PFSK-1 (cell line): ENCODE results near the gene FAM170A.

Source experiments
- FOXP2 ChIP-seq: optimal IDR thresholded peaks from 2 replicates; pipeline ENCODE3; 2011; ENCODE audit warnings: borderline replicate concordance, control low read depth, inconsistent platforms; ENCODE audit not compliant: insufficient read depth; ENCODE audit errors: extremely low read length, extremely low read depth
- POLR2AphosphoS5 ChIP-seq: IDR thresholded peaks from 2 replicates; pipeline ENCODE4 v1.6.1; 2012; ENCODE audit warnings: low read depth, mild to moderate bottlenecking, control low read depth, low read length, moderate library complexity
- REST ChIP-seq, 2 experiments: IDR thresholded peaks; 2 replicates each; pipeline versions ENCODE4 v1.6.1 to v1.8.0; 2011 to 2012; ENCODE audit warnings: low read depth in 2 of 2, low read length in 2 of 2, control low read depth in 1 of 2, inconsistent platforms in 1 of 2, mild to moderate bottlenecking in 1 of 2, moderate library complexity in 1 of 2; ENCODE audit not compliant: insufficient read depth in 1 of 2
- SIN3A ChIP-seq: IDR thresholded peaks from 2 replicates; pipeline ENCODE4 v1.6.1; 2012; ENCODE audit warnings: mild to moderate bottlenecking, low read length, moderate library complexity, borderline replicate concordance; ENCODE audit not compliant: insufficient read depth
- TAF1 ChIP-seq: IDR thresholded peaks from 2 replicates; pipeline ENCODE4 v1.6.1; 2012; ENCODE audit warnings: low read length, control low read depth, borderline replicate concordance; ENCODE audit not compliant: insufficient read depth

FAM170A gene

GRCh38 chr5:119651486-119651885 lies 22.1 kb downstream of the FAM170A start:
- TF ChIP-seq POLR2AphosphoS5 (no peak), REST (IDR thresholded peaks at IDR 0.05; ENCODE audit: insufficient read depth in 1 of 2, low read depth in 2 of 2, low read length in 2 of 2) (no peak), SIN3A (no peak), TAF1 (no peak), FOXP2 (no peak)

GRCh38 chr5:119655061-119655460 lies 25.7 kb downstream of the FAM170A start:
- no peak for TF ChIP-seq POLR2AphosphoS5
- no peak for TF ChIP-seq TAF1
- no peak for TF ChIP-seq FOXP2
- TF ChIP-seq SIN3A = no peak
- no peak for TF ChIP-seq REST (IDR thresholded peaks at IDR 0.05; ENCODE audit: insufficient read depth in 1 of 2, low read depth in 2 of 2, low read length in 2 of 2)

- no peak for TF ChIP-seq POLR2AphosphoS5
- TF ChIP-seq TAF1 = no peak
- TF ChIP-seq FOXP2 = no peak
- TF ChIP-seq REST (IDR thresholded peaks at IDR 0.05; ENCODE audit: insufficient read depth in 1 of 2, low read depth in 2 of 2, low read length in 2 of 2) = no peak
- TF ChIP-seq SIN3A = no peak
These were observed 26.7 kb downstream of the FAM170A start for GRCh38 chr5:119656023-119656422.

GRCh38 chr5:119666542-119666941 lies 37.2 kb downstream of the FAM170A start:
- TF ChIP-seq TAF1 (no peak), FOXP2 (no peak), REST (IDR thresholded peaks at IDR 0.05; ENCODE audit: insufficient read depth in 1 of 2, low read depth in 2 of 2, low read length in 2 of 2) (no peak), SIN3A (no peak), POLR2AphosphoS5 (no peak)

- TF ChIP-seq FOXP2 = no peak
- no peak for TF ChIP-seq POLR2AphosphoS5
- TF ChIP-seq REST (IDR thresholded peaks at IDR 0.05; ENCODE audit: insufficient read depth in 1 of 2, low read depth in 2 of 2, low read length in 2 of 2) = no peak
- TF ChIP-seq TAF1 = no peak
- TF ChIP-seq SIN3A = no peak
These were observed 49.1 kb downstream of the FAM170A start for GRCh38 chr5:119678351-119679028.
